ENCODE results near the gene ACTL6B.

The ACTL6B gene

DNA sequence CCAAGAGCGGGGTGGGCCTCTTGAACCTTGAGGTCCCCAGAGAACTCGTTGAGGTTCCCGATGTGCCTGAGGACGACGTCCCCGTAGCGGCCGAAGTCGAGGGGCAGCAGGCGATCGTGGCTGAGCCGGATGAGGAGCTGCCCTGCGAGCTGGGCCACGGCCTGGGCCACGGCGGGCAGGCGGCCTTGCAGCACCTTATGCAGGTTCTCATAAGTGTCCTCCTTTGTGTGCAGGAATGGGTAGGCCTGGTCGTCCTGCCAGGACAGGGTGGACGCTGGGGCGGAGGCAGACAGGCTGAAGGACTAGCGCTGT is 29.1 kb downstream of the ACTL6B start:
- DNase-seq (ENCODE audit: low read depth in 3 of 3, low spot score in 1 of 3): no peak

DNA sequence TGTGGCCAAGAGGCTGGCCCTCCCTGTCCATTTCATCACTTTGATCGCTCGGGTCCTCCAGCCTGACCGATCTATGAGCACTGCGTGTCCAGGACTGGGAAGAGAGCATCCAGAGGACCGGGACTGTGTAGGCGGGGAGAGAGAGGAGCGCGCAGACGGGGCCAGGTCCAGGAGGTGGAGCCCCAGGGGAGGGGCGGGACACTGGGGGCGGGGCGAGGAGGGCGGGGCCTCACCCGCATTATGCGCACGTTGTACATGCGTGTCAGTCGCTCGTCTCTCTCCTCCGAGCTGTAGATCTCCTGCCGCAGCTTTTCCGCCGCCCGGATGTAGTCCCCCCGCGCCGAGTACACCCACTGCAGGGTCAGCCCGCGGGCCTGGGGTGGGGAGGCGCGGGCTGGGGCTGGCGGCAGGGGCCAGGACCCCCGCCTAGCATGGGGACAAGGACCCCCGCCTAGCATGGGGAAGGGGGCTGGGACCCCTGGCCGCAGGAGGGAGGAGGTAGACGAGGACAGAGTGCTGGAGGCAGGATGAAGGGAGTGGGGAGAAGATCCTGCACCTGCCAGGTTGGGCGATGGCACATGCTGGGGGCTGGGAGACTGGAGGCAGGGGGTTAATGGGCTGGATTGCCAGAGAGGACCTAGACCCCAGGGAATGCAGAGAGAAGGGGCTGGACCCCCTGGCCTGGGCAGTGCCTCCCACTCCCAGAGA is 29.6 kb downstream of the ACTL6B start:
- DNase-seq (ENCODE audit: low read depth in 3 of 3, low spot score in 1 of 3): peak; percentile 78 to 85 (median 79)

DNA sequence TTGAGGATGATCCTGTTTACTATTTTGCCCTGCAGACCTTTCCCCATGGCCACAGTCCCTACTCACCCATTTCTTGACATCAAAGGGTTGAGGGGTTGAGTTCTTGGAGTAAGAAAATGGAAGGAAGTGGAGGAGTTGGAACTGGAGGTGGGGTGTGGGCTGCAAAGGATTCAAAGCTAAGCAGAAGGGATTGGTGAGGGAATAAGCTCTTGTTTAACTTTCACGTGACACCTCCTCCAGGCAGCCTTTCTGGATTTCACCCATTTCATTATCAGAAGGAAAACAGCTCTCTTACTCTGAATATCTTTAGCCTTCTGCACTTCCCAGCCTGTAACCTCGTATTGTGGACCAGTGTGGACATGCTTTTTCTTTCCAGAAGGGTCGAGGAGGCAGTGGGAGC is 30.2 kb downstream of the ACTL6B start:
- no peak for DNase-seq (ENCODE audit: low read depth in 3 of 3, low spot score in 1 of 3)

DNA sequence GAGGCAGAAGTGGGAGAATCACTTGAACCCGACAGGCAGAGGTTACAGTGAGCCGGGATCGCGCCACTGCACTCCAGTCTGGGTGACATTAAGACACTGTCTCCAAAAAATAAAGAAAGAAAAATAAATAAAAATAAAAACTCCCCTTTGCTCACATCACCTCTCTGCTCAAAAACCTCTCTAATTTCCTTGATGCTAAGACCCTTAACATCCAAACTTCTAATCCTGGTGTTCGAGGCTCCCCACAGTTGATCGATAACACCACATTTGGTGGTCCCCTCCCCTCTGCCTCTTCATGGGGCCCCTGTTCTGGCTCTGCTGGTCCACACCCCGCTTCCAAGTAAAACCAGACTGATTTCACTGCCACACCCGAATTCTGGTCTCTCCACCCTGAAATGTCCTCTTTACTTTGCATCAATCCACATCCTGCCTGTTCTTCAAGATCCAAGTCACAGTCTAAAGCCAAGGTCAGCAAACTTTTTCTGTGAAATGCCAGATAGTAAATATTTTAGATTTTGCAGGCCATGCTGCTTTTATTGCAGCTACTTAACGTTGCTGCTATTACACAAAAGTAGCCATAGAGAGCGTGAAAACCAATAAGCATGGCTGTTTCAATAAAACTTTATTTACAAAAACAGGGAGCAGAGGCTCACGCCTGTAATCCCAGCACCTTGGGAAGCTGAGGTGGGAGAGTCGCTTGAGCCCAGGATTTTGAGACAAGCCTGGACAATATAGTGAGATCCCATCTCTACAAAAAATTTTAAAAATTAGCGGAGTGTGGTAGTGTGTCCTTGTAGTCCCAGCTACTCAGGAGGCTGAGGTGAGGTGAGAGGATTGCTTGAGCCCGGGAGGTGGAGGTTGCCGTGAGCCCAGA is 32.1 kb downstream of the ACTL6B start:
- DNase-seq (ENCODE audit: low read depth in 3 of 3, low spot score in 1 of 3): no peak

DNA sequence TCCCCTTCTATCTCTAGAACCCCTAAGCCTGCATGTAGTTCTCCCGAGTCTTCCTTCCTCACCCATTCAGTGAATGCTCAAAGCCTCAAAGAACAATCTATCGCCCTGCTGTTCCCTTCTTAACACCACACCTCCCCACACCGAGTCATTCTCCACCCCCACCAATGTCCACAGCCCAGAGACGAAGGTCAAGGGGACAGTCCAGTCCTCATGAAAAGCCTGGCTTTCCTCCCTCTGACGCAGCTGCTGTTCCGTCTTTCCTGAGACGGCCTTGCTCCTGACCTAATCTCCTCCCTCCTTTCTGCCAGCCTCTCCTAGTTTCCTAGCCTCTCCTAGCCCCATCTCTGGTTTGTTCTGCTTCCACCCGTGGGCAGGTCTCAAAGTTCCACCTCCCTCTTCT is 34.7 kb downstream of the ACTL6B start:
- no peak for DNase-seq (ENCODE audit: low read depth in 3 of 3, low spot score in 1 of 3)

DNA sequence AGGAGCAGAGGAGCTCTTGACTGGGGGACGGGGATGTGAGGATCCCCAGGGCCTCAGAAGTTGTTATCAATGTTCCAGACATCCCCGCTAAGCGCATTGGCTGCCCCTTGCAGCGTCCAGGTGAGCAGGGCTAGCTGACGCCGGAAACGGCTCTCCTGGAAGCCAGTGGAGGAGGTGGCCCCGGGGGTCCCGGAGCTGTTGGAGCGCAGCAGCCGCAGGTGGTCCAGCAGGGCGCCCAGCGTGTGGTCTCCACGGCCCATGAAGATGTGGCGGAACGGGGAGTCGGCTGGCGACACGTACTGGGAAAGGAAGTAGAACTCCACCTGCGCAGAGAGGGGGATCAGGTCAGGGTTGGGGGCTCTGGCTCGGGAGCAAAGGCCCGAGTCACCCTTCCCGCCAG is 35.4 kb downstream of the ACTL6B start:
- DNase-seq (ENCODE audit: low read depth in 3 of 3, low spot score in 1 of 3): no peak

DNA sequence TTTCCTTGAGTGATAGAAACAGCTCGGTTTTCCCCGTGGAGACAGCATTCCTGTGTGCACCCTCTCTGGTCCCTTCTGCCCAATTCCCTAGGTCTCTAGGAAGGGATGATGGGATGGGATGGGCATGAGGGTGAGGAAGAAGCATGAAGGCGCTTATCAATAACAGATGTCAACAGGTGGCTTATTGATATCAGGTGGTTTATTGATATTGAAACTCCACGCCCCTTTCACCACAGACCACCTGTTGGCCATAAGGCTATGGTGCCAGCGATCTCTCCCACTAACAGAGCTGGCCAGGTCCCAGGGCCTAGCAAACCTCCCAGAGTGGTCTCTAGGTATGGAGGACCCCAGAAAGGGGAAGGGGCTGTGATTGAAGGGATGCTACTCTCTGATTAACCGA is 36.0 kb downstream of the ACTL6B start:
- DNase-seq (ENCODE audit: low read depth in 3 of 3, low spot score in 1 of 3): no peak

DNA sequence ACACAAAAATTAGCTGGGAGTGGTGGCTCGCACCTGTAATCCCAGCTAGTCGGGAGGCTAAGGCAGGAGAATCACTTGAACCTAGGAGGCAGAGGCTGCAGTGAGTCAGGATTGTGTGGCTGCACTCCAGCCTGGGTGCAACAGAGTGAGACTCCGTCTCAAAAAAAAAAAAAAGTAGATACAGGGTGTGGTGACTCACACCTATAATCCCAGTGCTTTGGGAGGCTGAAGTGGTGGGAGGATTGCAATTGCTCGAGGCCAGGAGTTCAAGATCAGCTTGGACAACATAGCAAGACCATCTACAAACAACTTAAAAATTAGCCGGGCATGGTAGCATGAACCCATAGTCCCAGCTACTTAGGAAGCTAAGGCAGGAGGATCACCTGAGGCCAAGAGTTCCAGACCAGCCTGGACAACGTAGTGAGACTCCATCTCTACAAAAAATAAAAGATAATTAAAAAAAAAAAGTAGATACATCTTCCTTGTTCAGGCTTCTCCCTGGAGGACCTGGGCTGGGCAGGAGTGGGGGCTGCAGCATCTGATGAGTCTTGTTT is 41.9 kb downstream of the ACTL6B start:
- no peak for DNase-seq (ENCODE audit: low read depth in 3 of 3, low spot score in 1 of 3)

DNA sequence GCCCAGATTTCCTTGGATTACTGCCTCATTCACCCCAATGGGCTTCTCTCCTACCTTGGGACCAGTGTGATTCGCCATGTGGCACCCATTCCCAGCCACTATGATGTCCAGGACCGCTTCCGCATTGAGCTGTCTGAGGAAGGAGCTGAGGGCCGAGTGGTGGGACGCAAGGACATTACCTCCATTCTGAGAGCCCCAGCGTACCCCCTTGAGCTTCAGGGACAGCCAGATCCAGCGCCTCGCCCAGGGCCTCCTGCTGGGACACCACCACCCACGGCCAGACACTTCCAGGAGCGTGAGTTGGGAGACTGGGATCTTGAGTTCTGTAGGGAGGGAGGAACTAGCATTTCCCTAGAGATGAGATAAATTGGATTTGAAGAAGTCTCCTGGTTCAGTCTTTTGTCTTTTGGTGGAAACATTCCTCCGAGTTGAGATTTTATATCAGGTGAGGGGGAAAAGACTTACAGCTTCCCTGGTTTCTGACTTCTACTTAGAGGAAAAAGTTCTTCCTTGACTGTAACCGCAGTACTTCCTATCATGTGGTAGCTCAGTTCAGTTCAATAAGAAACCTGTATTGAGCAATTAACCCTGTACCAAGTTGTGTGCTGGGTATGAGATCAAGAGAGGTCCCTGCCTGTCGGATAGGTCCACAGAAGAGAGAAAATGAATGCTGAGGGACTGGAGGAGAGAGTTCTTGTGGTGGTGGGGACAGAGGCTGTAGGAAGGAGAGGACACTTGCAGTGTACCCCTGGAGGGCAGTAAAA is 42.7 kb downstream of the ACTL6B start:
- no peak for DNase-seq (ENCODE audit: low read depth in 3 of 3, low spot score in 1 of 3)

DNA sequence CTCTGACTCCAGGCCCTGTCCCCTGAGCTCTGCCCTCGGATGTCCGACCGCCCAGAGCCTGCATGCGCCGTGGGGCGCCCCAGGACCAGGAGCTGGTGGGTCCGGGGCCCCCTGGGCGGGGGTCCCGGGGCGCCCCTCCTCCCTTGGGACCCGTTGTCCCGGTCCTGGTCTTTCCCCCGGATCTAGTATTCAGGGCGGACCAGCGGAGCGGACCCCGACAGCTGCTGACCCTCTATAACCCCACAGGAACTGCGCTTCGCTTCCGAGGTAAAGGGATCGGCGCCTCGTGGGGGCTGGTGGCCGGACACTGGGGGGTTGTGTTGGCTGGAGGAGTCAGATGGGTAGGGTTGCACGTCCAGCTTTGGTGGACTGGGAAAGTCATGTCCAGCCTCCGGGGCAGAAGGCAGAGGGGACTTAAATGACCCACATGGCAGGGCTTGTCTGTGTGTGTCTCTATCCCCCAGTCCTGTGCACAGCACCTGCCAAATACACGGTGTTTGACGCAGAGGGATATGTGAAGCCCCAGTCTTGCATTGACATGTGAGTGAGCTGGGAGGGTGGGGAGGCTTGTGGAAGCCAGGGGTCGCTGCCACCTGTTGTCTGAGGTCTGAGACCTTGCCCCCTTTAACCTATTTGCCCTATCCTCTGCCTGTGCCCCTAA is 43.4 kb downstream of the ACTL6B start:
- DNase-seq (ENCODE audit: low read depth in 3 of 3, low spot score in 1 of 3): no peak

DNA sequence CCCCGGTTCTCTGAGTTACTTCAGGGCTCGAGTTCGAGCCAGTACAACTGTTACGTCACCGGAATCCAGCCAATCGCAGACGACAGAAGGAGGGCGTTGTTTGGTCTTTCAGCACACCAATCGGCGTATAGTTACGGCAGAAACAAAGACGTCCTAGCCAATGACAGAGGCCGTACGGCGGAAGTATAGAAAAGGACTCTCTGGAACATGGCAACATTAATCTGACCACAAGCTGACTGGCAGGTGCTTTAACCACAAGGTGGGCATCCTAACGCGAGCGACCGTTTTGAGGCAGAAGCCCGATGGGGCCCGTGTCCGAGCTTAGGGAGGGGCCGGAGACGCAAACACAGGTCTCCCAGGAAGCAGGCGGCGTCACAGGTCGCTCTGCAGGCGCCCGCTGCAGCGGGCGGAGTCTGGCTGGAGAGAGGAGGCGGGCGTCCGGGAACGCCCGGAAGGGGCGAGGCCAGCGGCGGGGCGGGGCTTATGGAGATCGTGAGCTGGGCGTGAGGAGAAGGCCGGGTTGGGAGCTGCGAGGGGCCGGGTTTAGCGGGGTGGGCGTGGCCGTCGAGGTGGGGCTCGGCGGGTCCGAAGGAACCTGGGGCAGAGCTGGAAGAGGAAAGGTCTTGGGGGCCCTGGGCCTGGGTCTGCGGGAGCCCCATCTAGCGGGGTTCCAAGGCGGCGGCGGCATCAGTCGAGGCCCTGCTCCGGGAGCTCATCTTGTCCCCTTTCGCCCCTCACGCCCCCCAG is 44.1 kb downstream of the ACTL6B start, which contains the start of gene MOSPD3:
TSS of gene MOSPD3 (plus strand) at position 558 of the 747 bp plus-strand sequence. CDS start 252 bp downstream, outside the sequence.
- peak; percentile 93 to 98 (median 96) for DNase-seq (ENCODE audit: low read depth in 3 of 3, low spot score in 1 of 3)

DNA sequence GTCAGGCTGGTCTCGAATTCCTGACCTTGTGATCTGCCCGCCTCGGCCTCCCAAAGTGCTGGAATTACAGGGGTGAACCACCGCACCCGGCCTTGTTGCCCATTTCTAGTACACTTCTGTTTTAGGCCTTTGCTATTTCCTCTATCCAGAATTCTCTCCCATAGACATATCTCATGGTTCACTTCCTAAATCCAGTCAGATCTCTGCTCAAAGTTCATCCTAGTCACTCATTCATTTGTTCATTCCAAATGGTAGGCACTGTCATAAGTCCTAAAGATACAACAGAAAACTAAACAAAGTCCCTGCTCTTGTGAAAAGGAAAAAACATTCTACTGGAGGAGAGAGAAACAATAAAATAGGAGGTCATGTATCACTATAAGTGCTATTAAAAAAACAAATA is 46.3 kb downstream of the ACTL6B start:
- no peak for DNase-seq (ENCODE audit: low read depth in 3 of 3, low spot score in 1 of 3)

DNA sequence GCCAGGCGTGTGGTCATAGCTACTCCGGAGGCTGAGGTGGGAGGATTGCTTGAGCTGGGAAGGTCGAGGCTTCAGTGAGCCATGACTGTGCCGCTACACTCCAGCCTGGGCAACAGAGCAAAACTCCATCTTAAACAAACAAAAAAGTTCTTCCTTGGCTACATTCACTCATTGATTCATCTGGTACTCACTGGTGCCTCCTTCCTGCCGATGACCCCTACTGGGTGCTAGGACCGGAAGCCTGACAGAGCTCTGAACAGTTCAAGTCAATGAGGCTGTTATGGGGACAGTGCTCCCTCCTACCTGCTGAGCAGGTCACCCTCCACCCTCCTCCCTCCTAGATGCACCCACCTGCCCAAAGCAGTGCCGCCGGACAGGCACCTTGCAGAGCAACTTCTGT is 49.1 kb downstream of the ACTL6B start:
- DNase-seq (ENCODE audit: low read depth in 3 of 3, low spot score in 1 of 3): no peak

DNA sequence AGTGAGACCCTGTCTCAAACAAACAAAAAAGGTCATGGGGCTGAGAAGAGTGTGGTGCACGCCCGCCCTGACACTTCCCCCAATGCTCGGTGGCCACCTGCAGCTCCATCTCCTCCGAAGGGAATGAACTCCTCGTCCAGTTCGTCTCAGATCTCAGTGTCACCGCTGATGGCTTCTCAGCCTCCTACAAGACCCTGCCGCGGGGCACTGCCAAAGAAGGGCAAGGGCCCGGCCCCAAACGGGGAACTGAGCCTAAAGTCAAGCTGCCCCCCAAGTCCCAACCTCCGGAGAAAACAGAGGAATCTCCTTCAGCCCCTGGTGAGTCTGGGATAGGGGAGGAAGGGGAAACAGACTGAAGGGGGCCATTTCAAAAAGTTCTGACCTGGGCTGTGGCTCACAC is 49.9 kb downstream of the ACTL6B start:
- DNase-seq (ENCODE audit: low read depth in 3 of 3, low spot score in 1 of 3): no peak

DNA sequence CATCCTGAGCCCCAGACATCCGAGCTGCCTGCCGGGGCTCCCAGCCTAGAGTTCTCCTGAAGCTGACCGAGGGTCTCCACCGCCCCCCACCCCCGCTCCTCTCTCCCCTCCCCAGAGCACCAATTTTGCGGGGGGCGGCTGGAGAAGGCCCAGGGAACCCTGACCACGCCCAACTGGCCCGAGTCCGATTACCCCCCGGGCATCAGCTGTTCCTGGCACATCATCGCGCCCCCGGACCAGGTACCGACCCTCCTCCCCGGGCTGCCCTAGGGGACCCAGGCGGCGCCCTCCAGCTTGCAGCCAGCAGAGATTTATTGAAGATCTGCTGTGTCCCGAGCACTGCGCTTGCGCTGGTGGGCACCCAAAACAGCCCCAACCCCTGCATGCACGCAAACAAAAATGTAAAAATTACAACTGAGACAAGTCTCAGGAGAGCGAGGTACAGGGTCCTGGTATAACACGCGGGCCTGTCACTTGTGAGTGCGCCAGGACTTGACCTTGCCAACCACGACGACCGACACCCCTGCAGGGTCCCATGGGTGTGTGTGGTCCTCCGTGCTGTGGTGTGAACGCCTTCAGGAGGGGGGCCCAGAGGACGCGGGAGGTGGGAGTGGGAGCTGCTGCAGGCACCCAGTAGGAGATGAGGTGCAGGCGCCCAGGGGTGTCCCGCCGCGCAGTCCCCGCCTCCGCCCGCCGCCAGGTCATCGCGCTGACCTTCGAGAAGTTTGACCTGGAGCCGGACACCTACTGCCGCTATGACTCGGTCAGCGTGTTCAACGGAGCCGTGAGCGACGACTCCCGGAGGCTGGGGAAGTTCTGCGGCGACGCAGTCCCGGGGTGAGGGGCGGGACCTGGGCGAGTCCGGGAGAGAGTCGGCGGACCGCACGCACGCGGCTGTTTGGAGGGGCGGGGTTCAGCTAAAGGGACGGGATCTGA is 51.0 kb downstream of the ACTL6B start:
- no peak for DNase-seq (ENCODE audit: low read depth in 3 of 3, low spot score in 1 of 3)

DNA sequence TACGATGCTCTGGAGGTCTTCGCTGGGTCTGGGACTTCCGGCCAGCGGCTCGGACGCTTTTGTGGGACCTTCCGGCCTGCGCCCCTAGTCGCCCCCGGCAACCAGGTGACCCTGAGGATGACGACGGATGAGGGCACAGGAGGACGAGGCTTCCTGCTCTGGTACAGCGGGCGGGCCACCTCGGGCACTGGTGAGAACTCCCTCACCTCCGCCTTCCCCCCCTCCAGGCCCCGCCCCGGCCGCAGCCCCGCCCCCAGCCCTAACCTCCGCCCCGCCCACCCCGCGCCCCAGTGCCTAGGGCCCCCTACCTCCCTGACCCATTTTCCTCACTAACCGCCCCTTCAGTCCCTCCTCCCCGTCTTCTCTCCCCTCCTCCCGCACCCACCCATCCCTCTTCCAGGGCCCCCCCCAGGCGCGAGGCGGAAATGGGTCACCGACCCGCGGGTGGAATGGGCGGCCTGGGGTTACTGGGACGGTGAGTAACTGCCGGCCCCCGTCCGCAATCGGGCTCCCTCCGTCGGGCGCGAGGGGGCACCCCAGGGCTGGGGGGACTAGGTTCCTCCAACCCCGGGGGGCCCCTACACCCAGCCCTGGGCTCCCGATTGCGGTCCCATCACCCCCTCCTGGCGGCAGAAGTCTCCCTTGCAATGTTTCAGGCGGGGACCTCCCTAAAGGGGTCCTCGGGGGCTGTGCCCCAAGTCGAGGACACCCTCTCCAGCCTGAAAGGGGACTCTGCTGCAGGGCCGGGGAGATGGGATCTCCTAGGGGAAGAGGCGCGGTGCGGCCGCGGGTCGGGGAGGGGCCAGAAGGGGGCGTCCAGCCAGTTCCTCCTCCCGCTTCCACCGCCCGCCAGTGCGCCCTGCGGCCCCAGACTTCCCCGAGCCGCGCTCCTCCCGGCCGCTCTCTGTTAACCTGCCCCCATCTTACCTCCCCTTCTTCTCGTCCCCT is 51.9 kb downstream of the ACTL6B start:
- peak in 2 of 3 donors; percentile 50 to 59 for DNase-seq (ENCODE audit: low read depth in 3 of 3, low spot score in 1 of 3)

DNA sequence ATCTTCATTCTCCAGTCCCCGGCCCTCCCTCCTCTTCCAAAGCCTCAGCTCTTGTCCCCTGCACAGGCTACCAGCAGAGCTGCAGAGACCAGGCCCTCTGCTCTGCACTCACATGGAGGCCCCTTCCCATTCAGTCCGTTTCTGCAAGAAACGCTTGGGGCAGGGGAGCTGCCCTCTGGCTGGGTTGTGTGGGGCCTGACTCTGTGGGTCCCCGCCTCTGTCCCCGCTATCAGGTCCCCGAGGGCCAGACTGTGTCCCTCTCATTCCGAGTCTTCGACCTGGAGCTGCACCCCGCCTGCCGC is 52.6 kb downstream of the ACTL6B start:
- no peak for DNase-seq (ENCODE audit: low read depth in 3 of 3, low spot score in 1 of 3)

Data from stimulated activated CD4-positive, alpha-beta T cell treated with anti-CD3 and anti-CD28 coated beads, TNF-alpha, amount 100 ng/mL, for 1 hour (primary cell).